Measurements from ENCODE around the gene SF3B2.

The SF3B2 gene

GRCh38 chr11:66101066-66101464, 48.9 kb downstream of the SF3B2 start:
- TF ChIP-seq, protein P1, sequence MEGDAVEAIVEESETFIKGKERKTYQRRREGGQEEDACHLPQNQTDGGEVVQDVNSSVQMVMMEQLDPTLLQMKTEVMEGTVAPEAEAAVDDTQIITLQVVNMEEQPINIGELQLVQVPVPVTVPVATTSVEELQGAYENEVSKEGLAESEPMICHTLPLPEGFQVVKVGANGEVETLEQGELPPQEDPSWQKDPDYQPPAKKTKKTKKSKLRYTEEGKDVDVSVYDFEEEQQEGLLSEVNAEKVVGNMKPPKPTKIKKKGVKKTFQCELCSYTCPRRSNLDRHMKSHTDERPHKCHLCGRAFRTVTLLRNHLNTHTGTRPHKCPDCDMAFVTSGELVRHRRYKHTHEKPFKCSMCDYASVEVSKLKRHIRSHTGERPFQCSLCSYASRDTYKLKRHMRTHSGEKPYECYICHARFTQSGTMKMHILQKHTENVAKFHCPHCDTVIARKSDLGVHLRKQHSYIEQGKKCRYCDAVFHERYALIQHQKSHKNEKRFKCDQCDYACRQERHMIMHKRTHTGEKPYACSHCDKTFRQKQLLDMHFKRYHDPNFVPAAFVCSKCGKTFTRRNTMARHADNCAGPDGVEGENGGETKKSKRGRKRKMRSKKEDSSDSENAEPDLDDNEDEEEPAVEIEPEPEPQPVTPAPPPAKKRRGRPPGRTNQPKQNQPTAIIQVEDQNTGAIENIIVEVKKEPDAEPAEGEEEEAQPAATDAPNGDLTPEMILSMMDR (IDR thresholded peaks at IDR 0.05), result no peak
- H3K36me3 ChIP-seq, result no peaks in the 10 kb centered on the region
- H3K4me1 ChIP-seq (ENCODE audit: control insufficient read depth in 1 of 2, insufficient read depth in 1 of 2, low read depth in 1 of 2, low read length in 1 of 2), result peaks cover 39 to 53% of the 10 kb centered on the region in 2 experiments
- no peaks in the 10 kb centered on the region for H3K9me3 ChIP-seq
- peak overlapping the region; percentile 84 for H3K27ac ChIP-seq
- H3K4me3 ChIP-seq (ENCODE audit: low read depth in 1 of 2, low read length in 1 of 2), result peak overlapping the region; percentile 37 to 44
- no peaks in the 10 kb centered on the region for H3K27me3 ChIP-seq

GRCh38 chr11:66104057-66104638, 52.0 kb downstream of the SF3B2 start:
- TF ChIP-seq, protein P1 (IDR thresholded peaks at IDR 0.05), result no peak
- Histone ChIP-seq H3K9me3 (no peaks in the 10 kb centered on the region), H3K4me1 (ENCODE audit: control insufficient read depth in 1 of 2, insufficient read depth in 1 of 2, low read depth in 1 of 2, low read length in 1 of 2) (peaks cover 41 to 53% of the 10 kb centered on the region in 2 experiments), H3K36me3 (no peaks in the 10 kb centered on the region), H3K4me3 (ENCODE audit: low read depth in 1 of 2, low read length in 1 of 2) (no peak overlapping the region), H3K27ac (no peak overlapping the region), H3K27me3 (no peaks in the 10 kb centered on the region)

- no peak overlapping the region for H3K4me3 ChIP-seq (ENCODE audit: low read depth in 1 of 2, low read length in 1 of 2)
- H3K4me1 ChIP-seq (ENCODE audit: control insufficient read depth in 1 of 2, insufficient read depth in 1 of 2, low read depth in 1 of 2, low read length in 1 of 2), result peaks cover 20 to 39% of the 10 kb centered on the region in 2 experiments
- TF ChIP-seq, protein P1 (IDR thresholded peaks at IDR 0.05), result no peak
- H3K36me3 ChIP-seq, result no peaks in the 10 kb centered on the region
- peak overlapping the region; percentile 61 for H3K27ac ChIP-seq
- no peaks in the 10 kb centered on the region for H3K9me3 ChIP-seq
- H3K27me3 ChIP-seq, result no peaks in the 10 kb centered on the region
Observed at GRCh38 chr11:66106786-66107599, 54.8 kb downstream of the SF3B2 start.

DNA sequence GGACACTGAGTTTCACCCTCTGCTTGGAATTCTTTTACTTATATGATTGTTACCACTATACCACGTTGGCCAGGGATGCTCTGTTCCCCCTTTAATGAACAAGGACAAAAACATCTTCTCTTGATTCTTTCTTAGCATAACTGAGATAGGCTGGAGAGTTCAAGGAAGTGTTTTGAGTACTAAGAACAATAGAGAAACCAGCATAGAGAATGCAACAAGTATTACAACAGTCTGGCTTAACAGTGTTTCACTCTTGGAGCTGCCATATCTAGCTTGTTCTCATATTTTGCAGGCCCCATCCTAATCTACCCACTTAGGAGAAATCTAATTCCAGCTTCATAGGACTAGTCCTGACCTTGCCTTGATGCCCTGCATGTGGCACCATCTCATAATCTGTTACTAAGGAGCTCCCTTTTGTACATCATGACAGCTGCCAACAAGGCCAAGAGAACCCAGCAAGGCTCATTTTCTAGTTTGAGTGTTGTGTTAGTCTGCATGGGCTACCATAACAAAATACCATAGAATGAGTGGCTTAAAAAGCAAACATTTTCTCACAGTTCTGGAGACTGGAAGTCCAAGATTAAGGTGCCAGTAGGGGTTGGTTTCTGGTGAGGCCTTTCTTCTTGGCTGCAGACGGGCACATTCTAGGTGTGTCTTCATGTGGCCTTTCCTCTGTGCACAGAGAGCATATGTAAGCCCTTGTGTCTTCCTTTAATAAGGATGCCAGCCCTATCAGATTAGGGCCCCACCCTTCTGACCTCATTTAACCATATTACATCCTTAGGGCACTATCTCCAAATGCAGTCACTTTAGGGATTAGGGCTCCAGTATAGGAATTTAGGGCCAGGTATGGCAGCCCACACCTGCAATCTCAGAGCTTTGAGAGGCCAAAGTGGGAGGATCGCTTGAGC, 55.7 kb downstream of the SF3B2 start:
- Histone ChIP-seq H3K4me1 (ENCODE audit: control insufficient read depth in 1 of 2, insufficient read depth in 1 of 2, low read depth in 1 of 2, low read length in 1 of 2) (peaks cover 21 to 40% of the 10 kb centered on the region in 2 experiments), H3K9me3 (no peaks in the 10 kb centered on the region), H3K4me3 (ENCODE audit: low read depth in 1 of 2, low read length in 1 of 2) (no peak overlapping the region), H3K27ac (peak overlapping the region; percentile 61), H3K36me3 (no peaks in the 10 kb centered on the region), H3K27me3 (no peaks in the 10 kb centered on the region)
- TF ChIP-seq, protein P1 (IDR thresholded peaks at IDR 0.05), result no peak

- no peak overlapping the region for H3K4me3 ChIP-seq (ENCODE audit: low read depth in 1 of 2, low read length in 1 of 2)
- H3K36me3 ChIP-seq, result no peaks in the 10 kb centered on the region
- TF ChIP-seq, protein P1 (IDR thresholded peaks at IDR 0.05), result no peak
- peak overlapping the region; percentile 42 for H3K27ac ChIP-seq
- peaks cover 30 to 52% of the 10 kb centered on the region in 2 experiments for H3K4me1 ChIP-seq (ENCODE audit: control insufficient read depth in 1 of 2, insufficient read depth in 1 of 2, low read depth in 1 of 2, low read length in 1 of 2)
- H3K9me3 ChIP-seq, result no peaks in the 10 kb centered on the region
- no peaks in the 10 kb centered on the region for H3K27me3 ChIP-seq
Observed at GRCh38 chr11:66109294-66109693, 57.1 kb downstream of the SF3B2 start.

All from neutrophil (primary cell).